MM.1S (cell line): ENCODE results near the gene OBSCN.

Experiments used
- DNase-seq: peaks from one replicate; pipeline ENCODE4 v3.0.0-alpha.2; 2015
- H2AFZ ChIP-seq: fragments of 300-600 bp; sonication (generic); 2 replicates; pipeline ENCODE4 v1.6.0; 2016; ENCODE audit warnings: antibody characterized with exemption, low read length
- H3F3A ChIP-seq: fragments of 300-600 bp; sonication (generic); 2 replicates; pipeline ENCODE4 v1.6.1; 2016; ENCODE audit warnings: mild to moderate bottlenecking, antibody characterized with exemption, low read length, moderate library complexity, mixed read lengths; ENCODE audit not compliant: insufficient read depth
- H3K27ac ChIP-seq: fragments of 300-600 bp; sonication (generic); 2 replicates; pipeline ENCODE4 v1.5.1; 2016; ENCODE audit warnings: mild to moderate bottlenecking, low read length
- H3K27me3 ChIP-seq: fragments of 300-600 bp; sonication (generic); replicated peaks from 2 replicates; pipeline ENCODE4 v1.6.0; 2016; ENCODE audit warnings: low read length; ENCODE audit not compliant: insufficient read depth
- H3K36me3 ChIP-seq: fragments of 300-600 bp; sonication (generic); replicated peaks from 2 replicates; pipeline ENCODE4 v1.6.1; 2016; ENCODE audit warnings: mild to moderate bottlenecking, low read length, mixed read lengths; ENCODE audit not compliant: insufficient read depth
- H3K4me1 ChIP-seq: fragments of 300-600 bp; sonication (generic); 2 replicates; pipeline ENCODE4 v1.6.1; 2016; ENCODE audit warnings: low read length, mixed read lengths
- H3K4me2 ChIP-seq: fragments of 300-600 bp; sonication (generic); 2 replicates; pipeline ENCODE4 v1.6.0; 2016; ENCODE audit warnings: low read depth, low read length
- H3K4me3 ChIP-seq: fragments of 300-600 bp; sonication (generic); 2 replicates; pipeline ENCODE4 v1.5.1; 2016; ENCODE audit warnings: low read length, mixed read lengths
- H3K79me2 ChIP-seq: fragments of 300-600 bp; sonication (generic); 2 replicates; pipeline ENCODE4 v1.6.1; 2016; ENCODE audit warnings: mixed run types, low read length, mixed read lengths
- H3K9ac ChIP-seq: fragments of 300-600 bp; sonication (generic); 2 replicates; pipeline ENCODE4 v1.6.1; 2016; ENCODE audit warnings: low read length, mixed read lengths
- H3K9me2 ChIP-seq: fragments of 300-600 bp; sonication (generic); replicated peaks from 2 replicates; pipeline ENCODE4 v1.6.1; 2016; ENCODE audit warnings: mild to moderate bottlenecking, low read length, mixed read lengths; ENCODE audit not compliant: insufficient read depth
- H3K9me3 ChIP-seq: fragments of 300-600 bp; sonication (generic); replicated peaks from 2 replicates; pipeline ENCODE4 v1.6.1; 2016; ENCODE audit warnings: mild to moderate bottlenecking, low read length, mixed read lengths; ENCODE audit not compliant: insufficient read depth
- H4K20me1 ChIP-seq: fragments of 300-600 bp; sonication (generic); 2 replicates; pipeline ENCODE4 v1.6.1; 2016; ENCODE audit warnings: mild to moderate bottlenecking, low read length, moderate library complexity, mixed read lengths; ENCODE audit not compliant: insufficient read depth
- CTCF ChIP-seq: fragments of 300-600 bp; sonication (generic); IDR thresholded peaks from 2 replicates; pipeline ENCODE4 v1.5.1; 2016; ENCODE audit warnings: antibody characterized with exemption, low read length, mixed read lengths
- EZH2 ChIP-seq: fragments of 300-600 bp; sonication (generic); optimal IDR thresholded peaks from 2 replicates; pipeline ENCODE3; 2017; ENCODE audit warnings: low read depth, mild to moderate bottlenecking, antibody characterized with exemption, low read length, mixed read lengths
- EZH2phosphoT487 ChIP-seq: fragments of 300-600 bp; sonication (generic); IDR thresholded peaks from 2 replicates; pipeline ENCODE4 v1.6.1; 2018; ENCODE audit warnings: antibody characterized with exemption, low read length

The OBSCN gene

DNA sequence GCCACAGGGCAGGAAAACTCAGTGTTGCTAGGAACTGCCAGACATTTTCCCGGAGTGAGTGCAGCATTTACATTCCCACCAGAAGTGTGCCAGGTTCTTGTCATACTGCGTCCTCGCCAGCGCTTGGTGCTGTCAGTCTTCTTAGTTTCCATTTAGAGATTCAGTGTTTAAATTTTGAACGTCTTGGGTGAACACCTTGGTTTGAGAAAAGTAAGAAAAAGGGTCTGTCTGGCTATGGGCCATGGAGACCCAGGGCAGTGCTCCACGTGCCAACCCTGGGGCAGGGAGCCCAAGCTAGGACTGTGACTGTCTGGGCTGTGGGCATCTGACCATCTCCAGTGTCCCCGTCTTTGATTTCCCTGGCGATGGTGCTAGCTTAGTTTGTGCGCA is 26.2 kb upstream of the OBSCN start:
- Histone ChIP-seq H3K4me2 (no peak overlapping the region), H3K36me3 (no peaks in the 10 kb centered on the region), H3K79me2 (no peaks in the 10 kb centered on the region), H3F3A (no peaks in the 10 kb centered on the region), H3K27ac (no peak overlapping the region), H3K4me3 (no peak overlapping the region), H4K20me1 (no peaks in the 10 kb centered on the region), H3K27me3 (no peaks in the 10 kb centered on the region), H2AFZ (no peak overlapping the region), H3K9ac (no peak overlapping the region), H3K4me1 (no peaks in the 10 kb centered on the region), H3K9me3 (no peaks in the 10 kb centered on the region), H3K9me2 (no peaks in the 10 kb centered on the region)
- no peak for DNase-seq
- TF ChIP-seq CTCF (no peak), EZH2 (no peak), EZH2phosphoT487 (no peak)

DNA sequence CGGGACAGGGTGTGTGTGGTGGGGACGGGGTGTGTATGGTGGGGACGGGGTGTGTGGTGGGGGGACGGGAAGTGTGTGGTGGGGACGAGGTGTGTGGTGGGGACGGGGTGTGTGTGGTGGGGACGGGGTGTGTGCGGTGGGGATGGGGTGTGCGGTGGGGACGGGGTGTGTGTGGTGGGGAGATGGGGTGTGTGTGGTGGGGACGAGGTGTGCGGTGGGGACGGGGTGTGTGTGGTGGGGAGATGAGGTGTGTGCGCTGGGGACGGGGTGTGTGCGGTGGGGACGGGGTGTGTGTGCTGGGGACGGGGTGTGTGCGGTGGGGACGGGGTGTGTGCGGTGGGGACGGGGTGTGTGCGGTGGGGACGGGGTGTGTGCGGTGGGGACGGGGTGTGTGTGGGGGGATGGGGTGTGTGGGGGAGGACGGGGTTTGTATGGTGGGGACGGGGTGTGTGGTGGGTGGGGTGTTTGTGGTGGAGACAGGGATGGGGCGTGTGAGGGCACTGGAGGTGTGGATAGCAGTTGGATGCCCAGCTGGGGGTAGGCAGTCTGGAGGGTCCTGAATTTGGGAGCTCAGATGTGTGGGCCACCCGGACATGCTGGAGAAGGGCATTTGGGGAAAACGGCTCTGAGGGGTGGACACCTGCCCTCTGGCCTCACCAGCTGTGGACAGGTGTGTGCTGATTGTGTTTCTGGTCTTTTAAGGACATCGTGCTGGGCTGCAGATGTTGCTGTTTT is 25.4 kb upstream of the OBSCN start:
- Histone ChIP-seq H2AFZ (no peak overlapping the region), H3K4me1 (no peaks in the 10 kb centered on the region), H3K36me3 (no peaks in the 10 kb centered on the region), H3K4me2 (no peak overlapping the region), H3K9me3 (no peaks in the 10 kb centered on the region), H3K79me2 (no peaks in the 10 kb centered on the region), H3K27me3 (no peaks in the 10 kb centered on the region), H3K27ac (no peak overlapping the region), H3F3A (no peaks in the 10 kb centered on the region), H3K4me3 (no peak overlapping the region), H3K9ac (no peak overlapping the region), H4K20me1 (no peaks in the 10 kb centered on the region), H3K9me2 (no peaks in the 10 kb centered on the region)
- TF ChIP-seq CTCF: no peak
- TF ChIP-seq EZH2phosphoT487: no peak
- no peak for TF ChIP-seq EZH2
- DNase-seq: no peak

- Histone ChIP-seq H3K36me3 (no peaks in the 10 kb centered on the region), H3K4me3 (no peak overlapping the region), H2AFZ (no peak overlapping the region), H3K4me2 (no peak overlapping the region), H3K79me2 (no peaks in the 10 kb centered on the region), H3K9me3 (no peaks in the 10 kb centered on the region), H3K27me3 (no peaks in the 10 kb centered on the region), H3K9me2 (no peaks in the 10 kb centered on the region), H3F3A (no peaks in the 10 kb centered on the region), H3K27ac (no peak overlapping the region), H3K9ac (no peak overlapping the region), H3K4me1 (no peaks in the 10 kb centered on the region), H4K20me1 (no peaks in the 10 kb centered on the region)
- DNase-seq: no peak
- TF ChIP-seq EZH2 (no peak), CTCF (no peak), EZH2phosphoT487 (no peak)
Observed at GRCh38 chr1:228184152-228184551, 23.7 kb upstream of the OBSCN start.
